Testis (tissue), 3 donors: ENCODE measurements around the gene SYT8. TPM values are rescaled to one million over a fixed set of nuclear protein-coding genes. Genes with fewer than 3 reads are reported as not detected.

ENCODE experiments used
- DNase-seq: peaks from one replicate; pipeline ENCODE4 v3.0.0-alpha.2; 2019
- H3K27ac ChIP-seq, 2 donors: fragments of 200-600 bp; sonication (generic); one replicate each; pipeline ENCODE4 v1.5.1; 2019
- H3K27me3 ChIP-seq: fragments of 200-600 bp; sonication (generic); one replicate; pipeline ENCODE4 v1.5.1; 2019
- H3K36me3 ChIP-seq: fragments of 200-600 bp; sonication (generic); one replicate; pipeline ENCODE4 v1.5.1; 2017; ENCODE audit warnings: low read depth; ENCODE audit errors: missing control alignments
- H3K4me1 ChIP-seq: fragments of 200-600 bp; sonication (generic); one replicate; pipeline ENCODE4 v1.5.1; 2019
- H3K4me3 ChIP-seq, 2 donors: fragments of 200-600 bp; sonication (generic); one replicate each; pipeline ENCODE4 v1.5.1; 2017 to 2019
- H3K9me3 ChIP-seq: fragments of 200-600 bp; sonication (generic); one replicate; pipeline ENCODE4 v1.5.1; 2017
- POLR2A ChIP-seq: fragments of 450-650 bp; IDR thresholded peaks from one replicate; pipeline ENCODE4 v1.6.1; 2017; ENCODE audit warnings: antibody characterized with exemption, mild to moderate bottlenecking, moderate library complexity
- WGBS, 2 donors: methylation state at CpG; one replicate each; pipeline ENCODE4 v1.1.5; 2018; 5-methylcytosine and 5-hydroxymethylcytosine counted together
- intact Hi-C: fragments of 100-400 bp; cut with DNase I; formaldehyde crosslinking; loops from one replicate; pipeline ENCODE4 v1.15.1; 2023; ENCODE audit warnings: low total_unique reads
- polyA plus RNA-seq: library from polyadenylated mRNA; stranded (reverse); fragments of 350-450 nt; fragmentation: Illumina TruSeq; extraction: RNeasy Lipid Tissue Mini Kit (QIAGEN cat#74804); gene quantifications from one replicate; pipeline ENCODE4 v1.2.3, GENCODE V29; 2014; ENCODE audit warnings: low read depth, low replicate concordance; ENCODE audit not compliant: insufficient read depth
- total RNA-seq, 2 donors: library from RNA; depleted of rRNA; stranded (reverse); fragments of >200 nt; gene quantifications; one replicate each; pipeline ENCODE4 v1.2.3, GENCODE V29; 2016
- TF ChIP-seq, protein P1 (sequence below), 3 experiments: fragments of 450-650 bp in 2 of 3; fragments of 200-600 bp in 1 of 3; sonication (generic) in 1 of 3; IDR thresholded peaks; one replicate each; pipeline ENCODE4 v1.5.1; 2016 to 2019; ENCODE audit warnings: antibody characterized with exemption in 3 of 3, mild to moderate bottlenecking in 2 of 3, moderate library complexity in 1 of 3

Gene SYT8
- total and polyA plus RNA-seq, 3 donors from 2014 or later: 0.98 to 2.7 (median 1.7) TPM

DNA sequence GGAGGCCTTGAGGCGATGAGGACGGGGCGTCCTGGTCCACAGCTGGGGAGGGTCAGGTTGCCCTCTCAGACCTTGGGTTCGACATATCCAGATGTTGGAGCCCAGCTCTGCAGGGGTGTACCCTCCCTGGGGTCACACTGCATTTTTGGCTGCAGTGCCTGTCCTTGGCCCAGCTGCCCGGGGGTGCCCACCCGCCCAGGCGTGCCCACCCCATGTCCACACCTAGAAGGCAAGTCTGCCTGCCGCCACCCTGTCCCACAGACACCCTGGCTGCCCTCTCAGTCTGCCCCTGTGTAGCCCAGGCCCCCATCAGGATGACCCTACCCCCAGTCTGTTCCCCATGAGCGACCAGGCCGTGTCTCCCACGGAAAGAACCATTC lies 21.1 kb downstream of the SYT8 start:
- no peak for DNase-seq
- intact Hi-C loops: no loop called here
- Histone ChIP-seq H3K27me3 (no peaks in the 10 kb centered on the region), H3K36me3 (no peaks in the 10 kb centered on the region), H3K4me1 (no peaks in the 10 kb centered on the region), H3K4me3 (no peak overlapping the region), H3K9me3 (no peaks in the 10 kb centered on the region), H3K27ac (no peak overlapping the region)
- TF ChIP-seq, protein P1, sequence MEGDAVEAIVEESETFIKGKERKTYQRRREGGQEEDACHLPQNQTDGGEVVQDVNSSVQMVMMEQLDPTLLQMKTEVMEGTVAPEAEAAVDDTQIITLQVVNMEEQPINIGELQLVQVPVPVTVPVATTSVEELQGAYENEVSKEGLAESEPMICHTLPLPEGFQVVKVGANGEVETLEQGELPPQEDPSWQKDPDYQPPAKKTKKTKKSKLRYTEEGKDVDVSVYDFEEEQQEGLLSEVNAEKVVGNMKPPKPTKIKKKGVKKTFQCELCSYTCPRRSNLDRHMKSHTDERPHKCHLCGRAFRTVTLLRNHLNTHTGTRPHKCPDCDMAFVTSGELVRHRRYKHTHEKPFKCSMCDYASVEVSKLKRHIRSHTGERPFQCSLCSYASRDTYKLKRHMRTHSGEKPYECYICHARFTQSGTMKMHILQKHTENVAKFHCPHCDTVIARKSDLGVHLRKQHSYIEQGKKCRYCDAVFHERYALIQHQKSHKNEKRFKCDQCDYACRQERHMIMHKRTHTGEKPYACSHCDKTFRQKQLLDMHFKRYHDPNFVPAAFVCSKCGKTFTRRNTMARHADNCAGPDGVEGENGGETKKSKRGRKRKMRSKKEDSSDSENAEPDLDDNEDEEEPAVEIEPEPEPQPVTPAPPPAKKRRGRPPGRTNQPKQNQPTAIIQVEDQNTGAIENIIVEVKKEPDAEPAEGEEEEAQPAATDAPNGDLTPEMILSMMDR (IDR thresholded peaks at IDR 0.05): no peak
- TF ChIP-seq POLR2A: no peak
- WGBS, 2 donors: 87 to 92% methylated on average over 3 to 11 of the region's 11 CpGs

DNA sequence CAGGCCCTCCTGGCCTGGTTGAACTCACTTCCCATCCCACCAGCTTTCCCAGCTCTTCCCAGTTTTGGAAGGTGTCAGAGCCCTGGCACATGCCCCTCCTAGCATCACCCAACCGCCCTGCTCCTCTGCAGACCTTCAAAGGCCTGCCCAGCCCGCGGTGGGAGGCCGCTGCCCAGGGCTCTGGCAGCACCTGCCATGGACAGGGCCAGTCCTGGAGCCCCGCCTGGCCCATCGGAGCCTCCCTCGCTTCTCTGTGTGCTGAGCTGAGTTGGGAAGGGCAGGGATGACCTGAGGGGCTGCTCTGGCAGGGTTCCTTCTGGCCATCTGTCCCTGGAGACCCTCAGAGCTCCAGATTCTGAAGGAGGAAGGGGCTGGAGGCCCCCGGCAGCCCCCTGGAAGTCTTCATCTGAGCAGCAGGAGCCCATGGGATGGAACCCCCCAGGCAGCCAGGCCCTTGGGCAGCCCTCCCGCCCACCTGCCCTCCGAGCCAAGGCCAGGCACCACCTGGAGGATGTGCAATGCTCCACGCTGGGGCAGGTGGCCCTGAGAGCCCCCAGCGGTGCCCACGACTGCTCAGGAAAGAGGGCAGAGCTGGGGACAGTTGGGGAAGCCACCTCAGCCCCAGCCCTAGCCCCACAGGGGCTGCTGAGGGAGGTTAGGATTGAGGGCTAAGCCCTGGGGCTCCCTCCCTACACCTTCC lies 21.7 kb downstream of the SYT8 start:
- Histone ChIP-seq H3K4me1 (no peaks in the 10 kb centered on the region), H3K4me3 (no peak overlapping the region), H3K27me3 (no peaks in the 10 kb centered on the region), H3K27ac (no peak overlapping the region), H3K9me3 (no peaks in the 10 kb centered on the region), H3K36me3 (no peaks in the 10 kb centered on the region)
- DNase-seq: no peak
- WGBS, 2 donors: 92 to 94% methylated on average over 2 to 13 of the region's 13 CpGs
- no peak for TF ChIP-seq POLR2A
- TF ChIP-seq, protein P1 (IDR thresholded peaks at IDR 0.05): no peak
- intact Hi-C loops: no loop called here

DNA sequence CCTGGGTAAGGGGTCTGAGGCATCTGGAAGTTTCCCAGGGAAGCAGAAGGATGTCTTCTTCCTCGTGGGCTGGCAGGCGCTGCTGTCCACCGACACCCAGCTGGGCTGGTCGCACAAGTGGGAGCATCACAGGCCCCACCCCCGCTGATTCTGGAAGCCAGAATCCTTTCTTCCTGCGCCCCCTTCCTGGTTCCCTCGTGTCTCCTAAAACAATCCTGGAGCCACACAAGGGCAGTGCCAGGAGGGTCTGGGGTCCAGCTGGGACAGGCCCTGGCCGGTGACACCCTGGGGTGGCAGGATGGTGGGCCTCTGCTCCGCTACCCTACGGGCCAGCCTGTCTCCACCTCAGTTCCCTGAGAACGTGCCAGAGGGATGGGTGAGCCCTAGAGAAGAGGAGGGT lies 22.3 kb downstream of the SYT8 start:
- intact Hi-C loops: no loop called here
- WGBS, 2 donors: 92 to 95% methylated on average over 11 of the region's 11 CpGs
- H3K4me3 ChIP-seq: no peak overlapping the region
- H3K36me3 ChIP-seq: no peaks in the 10 kb centered on the region
- no peaks in the 10 kb centered on the region for H3K4me1 ChIP-seq
- TF ChIP-seq, protein P1 (IDR thresholded peaks at IDR 0.05): no peak
- no peak for TF ChIP-seq POLR2A
- no peaks in the 10 kb centered on the region for H3K27me3 ChIP-seq
- H3K27ac ChIP-seq: no peak overlapping the region
- H3K9me3 ChIP-seq: no peaks in the 10 kb centered on the region
- no peak for DNase-seq

DNA sequence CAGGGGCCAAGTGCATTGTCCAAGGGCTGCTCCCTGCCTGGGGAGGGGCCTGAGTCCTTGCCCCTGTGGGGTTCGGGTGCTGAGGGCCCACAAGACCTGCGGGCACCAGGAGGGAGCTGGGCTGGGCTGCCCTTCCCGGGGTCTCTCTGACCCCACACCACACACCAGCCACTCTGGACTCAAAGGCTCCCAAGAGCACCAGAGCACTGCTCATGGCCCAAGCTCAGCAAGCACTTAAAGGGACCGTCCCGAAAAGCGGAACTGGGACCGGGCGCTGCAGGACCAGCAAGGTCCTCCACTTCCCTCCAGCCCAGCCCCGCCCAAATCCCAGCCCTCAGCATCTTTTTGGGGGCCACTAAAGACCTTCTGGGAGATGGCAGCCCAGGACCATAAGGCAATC lies 23.4 kb downstream of the SYT8 start:
- H3K9me3 ChIP-seq: no peaks in the 10 kb centered on the region
- intact Hi-C loops: no loop called here
- H3K27ac ChIP-seq: no peak overlapping the region
- DNase-seq: no peak
- H3K27me3 ChIP-seq: no peaks in the 10 kb centered on the region
- 80 to 88% methylated on average over 1 to 9 of the region's 9 CpGs for WGBS, 2 donors
- H3K4me3 ChIP-seq: no peak overlapping the region
- TF ChIP-seq POLR2A: no peak
- TF ChIP-seq, protein P1 (IDR thresholded peaks at IDR 0.05): no peak
- H3K36me3 ChIP-seq: no peaks in the 10 kb centered on the region
- peaks cover 3% of the 10 kb centered on the region for H3K4me1 ChIP-seq

DNA sequence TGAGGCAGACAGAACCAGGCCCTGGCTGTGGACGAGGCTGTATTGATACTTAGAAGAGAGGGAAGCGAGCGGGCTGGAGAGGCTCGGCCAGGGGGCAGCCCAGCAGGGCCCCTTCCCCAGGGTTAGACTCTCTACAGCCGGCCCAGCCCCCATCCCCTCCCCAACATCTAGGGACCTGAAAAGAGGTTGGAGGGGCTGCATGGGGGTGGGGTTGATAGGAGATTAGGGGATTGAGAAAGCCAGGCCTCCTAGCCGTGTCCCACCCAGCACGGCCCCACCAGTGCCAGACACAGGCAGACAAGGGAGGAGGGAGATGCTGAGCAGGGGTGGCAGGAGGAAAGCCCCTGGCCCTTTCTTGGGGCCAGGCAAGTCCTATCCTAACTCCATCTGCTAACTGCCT lies 23.8 kb downstream of the SYT8 start:
- Histone ChIP-seq H3K4me1 (peaks cover 7% of the 10 kb centered on the region), H3K27ac (no peak overlapping the region), H3K36me3 (no peaks in the 10 kb centered on the region), H3K27me3 (no peaks in the 10 kb centered on the region), H3K9me3 (no peaks in the 10 kb centered on the region), H3K4me3 (no peak overlapping the region)
- no peak for TF ChIP-seq POLR2A
- TF ChIP-seq, protein P1 (IDR thresholded peaks at IDR 0.05): no peak
- intact Hi-C loops: no loop called here
- DNase-seq: no peak
- 93 to 100% methylated on average over 3 to 7 of the region's 7 CpGs for WGBS, 2 donors
